ENCODE measurements around the gene RGSL1.

Gene RGSL1

GRCh38 chr1:182410138-182410537 lies 39.8 kb upstream of the RGSL1 start:
- Histone ChIP-seq H4K20me1 (ENCODE audit: low read depth, low read length) (no peaks in the 10 kb centered on the region), H3K9me3 (ENCODE audit: insufficient read depth, low read length) (no peaks in the 10 kb centered on the region)

GRCh38 chr1:182410620-182411273 lies 39.2 kb upstream of the RGSL1 start:
- no peak overlapping the region for H3K4me3 ChIP-seq (ENCODE audit: insufficient read depth, low read length, poor library complexity, severe bottlenecking)
- no peak overlapping the region for H3K4me2 ChIP-seq (ENCODE audit: low read depth, low read length, poor library complexity, severe bottlenecking)
- H3K79me2 ChIP-seq (ENCODE audit: insufficient read depth, low read length) = no peaks in the 10 kb centered on the region
- H3K9me2 ChIP-seq (replicated peaks; ENCODE audit: insufficient read depth, low read length) = no peaks in the 10 kb centered on the region
- H2AFZ ChIP-seq (ENCODE audit: low read depth, low read length, severe bottlenecking) = no peak overlapping the region
- no peaks in the 10 kb centered on the region for H3K36me3 ChIP-seq (ENCODE audit: low read length)
- H4K20me1 ChIP-seq (ENCODE audit: low read depth, low read length) = no peaks in the 10 kb centered on the region
- no peaks in the 10 kb centered on the region for H3K27me3 ChIP-seq (ENCODE audit: low read length)
- H3K9ac ChIP-seq (ENCODE audit: low read length) = no peak overlapping the region
- 0 out of 2 replicates have a peak, but pooled peaks cover 3% of the 10 kb centered on the region for H3F3A ChIP-seq (ENCODE audit: insufficient read depth)
- no peak overlapping the region for H3K27ac ChIP-seq (ENCODE audit: low read depth, low read length)
- TF ChIP-seq EZH2phosphoT487 (conservative IDR thresholded peaks at IDR 0.05; ENCODE audit: low read length) (no peak), CTCF (IDR thresholded peaks at IDR 0.05; ENCODE audit: insufficient read depth, low read length, poor library complexity, severe bottlenecking) (no peak)
- no peaks in the 10 kb centered on the region for H3K9me3 ChIP-seq (ENCODE audit: insufficient read depth, low read length)

More at GRCh38 chr1:182410138-182410537, 39.8 kb upstream of the RGSL1 start:
- Histone ChIP-seq H3K4me3 (ENCODE audit: insufficient read depth, low read length, poor library complexity, severe bottlenecking) (no peak overlapping the region), H3F3A (ENCODE audit: insufficient read depth) (0 out of 2 replicates have a peak, but pooled peaks cover 3% of the 10 kb centered on the region), H2AFZ (ENCODE audit: low read depth, low read length, severe bottlenecking) (no peak overlapping the region), H3K27me3 (ENCODE audit: low read length) (no peaks in the 10 kb centered on the region), H3K36me3 (ENCODE audit: low read length) (no peaks in the 10 kb centered on the region), H3K79me2 (ENCODE audit: insufficient read depth, low read length) (no peaks in the 10 kb centered on the region), H3K9me2 (replicated peaks; ENCODE audit: insufficient read depth, low read length) (no peaks in the 10 kb centered on the region), H3K27ac (ENCODE audit: low read depth, low read length) (no peak overlapping the region), H3K9ac (ENCODE audit: low read length) (no peak overlapping the region), H3K4me2 (ENCODE audit: low read depth, low read length, poor library complexity, severe bottlenecking) (no peak overlapping the region)
- TF ChIP-seq EZH2phosphoT487 (conservative IDR thresholded peaks at IDR 0.05; ENCODE audit: low read length) (no peak), CTCF (IDR thresholded peaks at IDR 0.05; ENCODE audit: insufficient read depth, low read length, poor library complexity, severe bottlenecking) (no peak)

- Histone ChIP-seq H3K9me3 (ENCODE audit: insufficient read depth, low read length) (no peaks in the 10 kb centered on the region), H3K36me3 (ENCODE audit: low read length) (no peaks in the 10 kb centered on the region), H3K27me3 (ENCODE audit: low read length) (no peaks in the 10 kb centered on the region), H4K20me1 (ENCODE audit: low read depth, low read length) (no peaks in the 10 kb centered on the region), H3K4me3 (ENCODE audit: insufficient read depth, low read length, poor library complexity, severe bottlenecking) (no peak overlapping the region), H3F3A (ENCODE audit: insufficient read depth) (0 out of 2 replicates have a peak, but pooled peaks cover 3% of the 10 kb centered on the region), H2AFZ (ENCODE audit: low read depth, low read length, severe bottlenecking) (no peak overlapping the region), H3K9me2 (replicated peaks; ENCODE audit: insufficient read depth, low read length) (no peaks in the 10 kb centered on the region), H3K79me2 (ENCODE audit: insufficient read depth, low read length) (no peaks in the 10 kb centered on the region), H3K27ac (ENCODE audit: low read depth, low read length) (no peak overlapping the region), H3K9ac (ENCODE audit: low read length) (no peak overlapping the region), H3K4me2 (ENCODE audit: low read depth, low read length, poor library complexity, severe bottlenecking) (no peak overlapping the region)
- TF ChIP-seq CTCF (IDR thresholded peaks at IDR 0.05; ENCODE audit: insufficient read depth, low read length, poor library complexity, severe bottlenecking) (no peak), EZH2phosphoT487 (conservative IDR thresholded peaks at IDR 0.05; ENCODE audit: low read length) (no peak)
Observed at GRCh38 chr1:182413486-182413885, 36.5 kb upstream of the RGSL1 start.
